ENCODE results near the gene SLC25A27.

GRCh38 chr6:46688117-46688965 is 35.6 kb downstream of the SLC25A27 start:
- TF ChIP-seq CTCF (conservative IDR thresholded peaks at IDR 0.05) = no peak
- TF ChIP-seq ZFX (IDR thresholded peaks at IDR 0.05) = no peak
